Left ventricle myocardium superior (tissue), 1 donor: ENCODE results near the gene LIMS2. TPM values are rescaled to one million over a fixed set of nuclear protein-coding genes. Genes with fewer than 3 reads are reported as not detected.
A peak's percentile ranks its signal among the peaks of the same experiment; 100 is the strongest.

Experiments used
- ATAC-seq: fragments of 200-7000 bp; cut with Tn5 transposase; one replicate; pipeline ENCODE4 v1.9.1; 2020; ENCODE audit warnings: mild to moderate bottlenecking, moderate library complexity
- DNase-seq: peaks from one replicate; pipeline ENCODE4 v3.0.0-alpha.2; 2020
- intact Hi-C: fragments of 100-400 bp; cut with micrococcal nuclease; formaldehyde crosslinking; loops from one replicate; pipeline ENCODE4 v1.11.0; 2022
- long read RNA-seq: library from polyadenylated mRNA; unstranded; transcript quantifications from one replicate; pipeline ENCODE4 v2.0.0, GENCODE V29; 2021
- total RNA-seq: library from RNA; stranded (reverse); fragmentation: NEBNext Ultra II Directional; extraction: Animal tissue kit (Norgen Biotek cat#: 25700); gene quantifications from one replicate; pipeline ENCODE4 v1.2.1, GENCODE V29; 2021
- donor health status: DM: no; HTN: yes; CAD: no; lungs with severe emphysema.

LIMS2 gene, protein sequence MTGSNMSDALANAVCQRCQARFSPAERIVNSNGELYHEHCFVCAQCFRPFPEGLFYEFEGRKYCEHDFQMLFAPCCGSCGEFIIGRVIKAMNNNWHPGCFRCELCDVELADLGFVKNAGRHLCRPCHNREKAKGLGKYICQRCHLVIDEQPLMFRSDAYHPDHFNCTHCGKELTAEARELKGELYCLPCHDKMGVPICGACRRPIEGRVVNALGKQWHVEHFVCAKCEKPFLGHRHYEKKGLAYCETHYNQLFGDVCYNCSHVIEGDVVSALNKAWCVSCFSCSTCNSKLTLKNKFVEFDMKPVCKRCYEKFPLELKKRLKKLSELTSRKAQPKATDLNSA
- 274 TPM for total RNA-seq
- long read RNA-seq, transcript LIMS2-208 (10 exons, 2,335 nt) = minor isoform, 6 of 231 reads
- long read RNA-seq, transcript LIMS2-202 (10 exons, 2,045 nt) = major isoform, 121 of 231 reads
- long read RNA-seq, transcript LIMS2-204 (6 exons, 1,678 nt) = minor isoform, 5 of 231 reads
- long read RNA-seq, partial matches to known transcripts = 22 of 231 reads
- long read RNA-seq, other reads (novel, unspliced or antisense) = 74 of 231 reads

- peak; percentile 78 for DNase-seq
- intact Hi-C loops = no loop called here
- ATAC-seq = peak; percentile 62
These were observed at the start of gene LIMS2 for GRCh38 chr2:127675331-127676261. LIMS2 (minus strand) TSS chr2:127675530; CDS start chr2:127675024, 506 bp downstream.

GRCh38 chr2:127722807-127723206 is 47.5 kb upstream of the LIMS2 start:
- ATAC-seq (peak; percentile 72), DNase-seq (no peak)
- intact Hi-C loops = no loop called here

- intact Hi-C loops = no loop called here
- DNase-seq (no peak), ATAC-seq (peak; percentile 48)
These were observed 46.6 kb upstream of the LIMS2 start for GRCh38 chr2:127721978-127722355.

GRCh38 chr2:127721311-127721977 is 46.1 kb upstream of the LIMS2 start:
- intact Hi-C loops = no loop called here
- no peak for ATAC-seq

DNA sequence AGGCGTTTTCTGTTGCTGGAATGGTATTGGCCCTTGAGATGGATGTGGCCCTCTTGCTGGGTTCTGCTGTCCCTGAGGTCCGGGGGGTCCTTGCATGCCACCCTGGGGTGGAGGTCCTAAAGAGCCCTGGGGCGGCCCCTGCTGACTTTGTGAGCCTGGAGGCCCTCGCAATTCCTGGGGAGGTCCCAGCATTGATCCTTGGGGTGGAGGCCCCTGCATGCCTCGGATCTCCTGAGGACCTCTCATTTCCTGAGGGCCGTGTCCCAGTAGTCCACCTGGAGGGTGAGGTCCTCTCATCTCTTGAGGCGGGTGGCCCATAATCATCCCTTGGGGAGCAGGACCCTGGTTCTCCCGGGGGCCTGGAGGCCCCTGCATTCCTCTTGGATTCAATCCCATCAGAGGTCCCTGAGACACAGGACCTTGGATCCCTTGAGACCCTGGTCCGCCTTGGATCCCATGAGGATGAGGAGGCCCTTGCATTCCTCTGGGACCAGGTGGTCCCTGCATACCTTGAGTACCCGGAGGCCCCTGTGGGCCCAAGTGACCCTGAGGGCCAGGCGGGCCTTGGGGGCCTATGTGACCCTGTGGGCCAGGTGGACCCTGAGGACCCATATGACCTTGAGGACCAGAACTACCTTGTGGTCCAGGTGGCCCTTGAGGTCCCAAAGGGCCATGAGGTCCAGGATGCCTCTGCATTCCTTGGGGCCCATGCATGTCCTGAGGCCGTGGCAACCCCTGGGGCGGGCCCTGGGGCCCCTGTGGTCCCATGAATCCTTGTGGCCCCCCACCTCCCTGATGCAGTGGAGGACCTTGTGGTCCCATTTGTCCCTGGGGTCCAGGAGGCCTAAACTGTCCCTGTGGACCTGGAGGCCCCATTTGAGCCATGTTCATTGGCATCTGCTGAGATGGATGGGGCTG is 44.2 kb upstream of the LIMS2 start:
- DNase-seq (peak; percentile 28), ATAC-seq (no peak)
- intact Hi-C loops = no loop called here

More at GRCh38 chr2:127721311-127721977, 46.1 kb upstream of the LIMS2 start:
- no peak for DNase-seq

GRCh38 chr2:127718271-127718670 is 42.9 kb upstream of the LIMS2 start:
- no peak for DNase-seq
- intact Hi-C loops = no loop called here

DNA sequence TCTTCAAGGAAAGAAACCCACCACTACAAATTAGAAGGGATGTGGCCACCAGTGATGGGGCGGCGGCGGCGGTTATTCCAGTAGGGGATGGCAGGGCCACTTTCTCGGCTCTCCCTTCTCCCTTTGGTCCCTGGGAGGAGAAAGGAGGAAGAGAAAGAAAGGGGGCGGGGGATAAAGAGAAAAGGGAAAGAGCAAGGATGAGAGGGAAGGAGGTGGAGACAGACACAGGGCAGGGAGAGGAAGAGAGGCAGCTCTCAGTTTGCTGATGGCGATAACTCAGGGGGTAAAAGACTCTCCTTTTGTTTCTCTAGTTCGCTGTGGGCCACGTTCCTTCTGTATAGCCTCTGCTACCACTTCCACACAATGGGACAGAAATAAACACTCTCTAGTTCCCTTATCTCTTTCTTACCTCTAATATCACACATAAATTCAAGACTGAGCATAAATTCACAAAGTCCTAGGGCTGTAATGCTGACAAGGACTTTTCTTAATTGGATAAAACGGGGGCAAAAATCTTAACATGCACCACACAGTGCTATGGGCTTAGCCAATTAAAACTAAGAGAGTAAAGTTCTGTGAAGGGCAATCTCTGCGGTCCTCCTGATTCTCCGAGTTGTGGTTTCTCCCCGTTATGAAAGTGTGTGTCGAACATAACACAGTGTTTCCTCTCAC is 40.6 kb upstream of the LIMS2 start:
- DNase-seq = no peak
- no peak for ATAC-seq
- intact Hi-C loops = no loop called here

More at GRCh38 chr2:127718271-127718670, 42.9 kb upstream of the LIMS2 start:
- ATAC-seq = no peak

- DNase-seq (peak; percentile 15), ATAC-seq (no peak)
- intact Hi-C loops = no loop called here
These were observed 38.2 kb upstream of the LIMS2 start for GRCh38 chr2:127713562-127713961.

DNA sequence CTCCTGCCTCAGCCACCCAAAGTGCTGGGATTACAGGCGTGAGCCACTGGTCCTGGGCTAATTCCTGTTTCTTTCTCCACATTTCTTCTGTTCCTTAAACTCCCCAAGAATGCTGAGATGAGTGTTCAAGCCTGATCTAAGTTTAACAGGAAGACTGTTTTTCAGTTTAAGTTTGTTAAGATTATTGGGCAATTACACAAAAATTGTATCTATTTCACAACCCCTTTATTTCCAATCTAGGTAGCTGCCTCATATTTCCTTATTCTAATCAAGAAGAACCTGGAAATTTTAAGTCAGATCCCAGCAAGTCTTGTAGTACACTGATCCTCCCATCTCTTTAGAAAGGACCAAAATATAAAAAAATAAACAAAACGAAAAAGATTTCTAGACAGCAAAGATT is 37.7 kb upstream of the LIMS2 start:
- ATAC-seq = no peak
- intact Hi-C loops = no loop called here

GRCh38 chr2:127709336-127709735 is 34.0 kb upstream of the LIMS2 start:
- intact Hi-C loops = no loop called here
- peak; percentile 15 for DNase-seq
- no peak for ATAC-seq

More for the DNA sequence above, 37.7 kb upstream of the LIMS2 start:
- no peak for DNase-seq

DNA sequence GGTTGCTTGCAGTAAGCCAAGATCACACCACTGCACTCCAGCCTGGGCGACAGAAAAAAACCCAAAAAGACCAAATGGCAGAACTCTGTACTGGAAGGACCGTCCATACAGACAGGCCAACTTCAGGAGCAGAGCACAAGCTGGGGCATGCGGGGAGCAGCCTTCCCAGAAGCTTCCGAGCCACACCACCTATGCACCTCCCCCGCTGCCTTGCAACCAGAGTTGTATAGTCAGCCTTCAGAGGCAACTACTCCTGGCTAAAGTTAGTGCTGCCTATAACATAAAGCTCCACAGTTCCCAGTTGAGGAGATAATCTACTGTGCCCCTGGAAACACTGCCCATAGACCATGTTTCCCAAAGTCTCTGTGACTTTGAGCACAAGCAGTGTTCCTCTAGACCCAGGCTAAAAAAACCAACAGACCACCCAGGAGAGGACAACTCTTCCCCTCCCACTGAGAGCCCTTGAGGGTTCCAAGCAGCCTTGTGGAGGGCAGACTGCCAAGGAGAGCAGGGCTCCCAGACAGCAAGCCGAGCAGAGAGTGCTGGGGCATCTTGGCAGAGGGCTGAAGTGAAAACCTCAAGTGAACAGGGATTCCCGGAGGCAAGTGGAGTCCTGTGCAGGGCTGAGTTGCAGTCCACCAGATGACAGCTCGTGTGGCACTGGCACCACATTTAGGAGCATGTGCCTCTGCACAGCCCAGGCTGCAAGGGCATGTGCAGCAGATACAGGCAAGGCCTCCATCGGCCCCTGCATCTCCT is 32.7 kb upstream of the LIMS2 start:
- DNase-seq (peak; percentile 43), ATAC-seq (peak; percentile 66)

DNA sequence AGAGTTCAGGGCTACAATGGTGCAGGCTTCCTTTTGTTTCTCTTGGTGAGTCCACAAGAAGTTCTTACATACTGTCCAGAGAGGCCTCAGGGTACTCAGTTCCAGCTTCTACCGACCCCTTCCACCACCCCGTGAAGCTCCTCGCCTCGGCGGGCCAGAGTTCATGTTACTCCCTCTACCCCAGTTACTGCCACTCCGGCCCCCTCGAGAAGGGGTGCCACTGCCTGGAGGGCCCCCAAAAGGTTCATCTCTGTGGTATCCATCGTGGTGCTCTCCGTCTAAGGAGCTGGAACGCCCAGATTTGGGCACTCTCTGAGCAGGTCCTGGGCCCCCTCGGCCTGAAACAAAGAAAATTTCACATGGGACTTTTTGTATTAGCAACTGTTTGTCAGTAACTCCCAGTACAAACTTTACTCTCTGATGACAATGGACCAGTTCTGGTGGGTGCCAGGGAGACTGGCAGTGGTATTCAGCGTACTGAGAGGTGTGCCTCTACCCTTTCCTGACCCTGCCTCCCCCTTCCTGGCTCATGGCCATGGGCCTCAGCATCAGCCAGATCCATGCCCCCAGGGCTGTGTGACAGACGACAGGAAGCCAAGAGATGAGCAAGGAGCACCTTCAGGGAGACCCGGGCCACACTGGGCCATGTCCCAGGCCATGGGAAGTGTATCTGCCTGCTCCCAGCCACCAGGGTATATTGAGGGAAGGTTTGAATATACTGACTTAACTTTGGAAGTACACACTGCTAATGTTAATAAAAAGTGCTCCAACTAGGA is 31.1 kb upstream of the LIMS2 start:
- intact Hi-C loops = no loop called here
- DNase-seq (peak; percentile 32), ATAC-seq (no peak)

More for the DNA sequence above, 32.7 kb upstream of the LIMS2 start:
- intact Hi-C loops = no loop called here

- no peak for DNase-seq
- no peak for ATAC-seq
- intact Hi-C loops = no loop called here
These were observed 30.2 kb upstream of the LIMS2 start for GRCh38 chr2:127705391-127706065.

DNA sequence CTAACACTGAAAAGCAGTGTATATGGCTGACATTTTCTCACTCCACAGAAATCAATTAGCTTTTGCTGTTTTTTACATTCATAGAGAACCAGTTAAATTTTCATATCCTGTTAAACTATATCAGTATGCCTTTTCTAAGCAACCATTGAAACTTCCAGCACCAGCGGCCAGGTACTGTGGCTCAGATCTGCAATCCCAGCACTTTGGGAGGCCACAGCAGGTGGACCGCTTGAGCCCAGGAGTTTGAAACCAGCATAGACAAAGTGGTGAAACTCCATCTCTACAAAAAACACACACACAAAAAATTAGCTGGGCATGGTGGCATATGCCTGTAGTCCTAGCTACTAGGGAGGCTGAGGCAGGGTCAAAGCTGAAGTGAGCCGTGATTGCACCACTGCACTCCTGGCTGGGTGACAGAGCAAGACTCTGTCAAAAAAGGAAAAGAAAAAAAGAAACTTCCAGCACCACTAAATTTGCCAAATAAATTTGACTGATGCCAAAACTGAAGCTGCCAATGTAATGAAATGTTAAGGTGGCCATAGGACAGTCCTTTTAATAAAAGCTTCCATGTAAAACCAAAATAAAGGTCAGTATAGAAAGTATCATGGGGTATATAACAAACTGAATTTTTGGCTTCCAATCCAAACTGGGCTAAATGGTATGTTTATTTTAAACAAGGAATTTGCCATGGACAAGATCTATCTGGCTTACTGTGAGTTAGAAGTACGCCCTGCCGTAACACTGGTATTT is 29.5 kb upstream of the LIMS2 start:
- DNase-seq (peak; percentile 28), ATAC-seq (no peak)
- intact Hi-C loops = no loop called here

- ATAC-seq = no peak
- no peak for DNase-seq
- intact Hi-C loops = no loop called here
These were observed 28.0 kb upstream of the LIMS2 start for GRCh38 chr2:127703282-127703681.
